Measurements from ENCODE around the gene TFF2.

TFF2 gene

DNA sequence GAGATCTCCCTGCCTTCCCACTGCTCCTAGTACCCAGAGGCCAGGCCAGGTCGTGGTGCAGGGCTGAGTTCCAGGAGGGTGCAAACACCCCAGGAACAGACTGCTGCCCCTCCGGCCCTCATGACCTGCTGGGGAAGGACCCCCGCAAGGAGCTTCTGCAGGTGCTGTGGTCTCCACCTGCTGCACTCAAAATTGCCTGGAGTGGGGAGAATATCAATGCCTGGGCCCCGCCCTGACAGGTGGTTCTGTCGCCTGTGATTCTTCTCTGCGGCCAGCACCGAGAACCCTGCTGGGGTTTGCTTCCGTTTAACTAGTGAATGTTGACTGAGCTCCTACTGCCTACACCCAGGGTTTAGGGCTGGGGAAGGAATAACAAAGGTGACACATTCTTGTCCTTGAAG is 33.5 kb downstream of the TFF2 start:
- no peak overlapping the region for H3K4me3 ChIP-seq (ENCODE audit: low read depth, low read length)
- TF ChIP-seq, protein P1, sequence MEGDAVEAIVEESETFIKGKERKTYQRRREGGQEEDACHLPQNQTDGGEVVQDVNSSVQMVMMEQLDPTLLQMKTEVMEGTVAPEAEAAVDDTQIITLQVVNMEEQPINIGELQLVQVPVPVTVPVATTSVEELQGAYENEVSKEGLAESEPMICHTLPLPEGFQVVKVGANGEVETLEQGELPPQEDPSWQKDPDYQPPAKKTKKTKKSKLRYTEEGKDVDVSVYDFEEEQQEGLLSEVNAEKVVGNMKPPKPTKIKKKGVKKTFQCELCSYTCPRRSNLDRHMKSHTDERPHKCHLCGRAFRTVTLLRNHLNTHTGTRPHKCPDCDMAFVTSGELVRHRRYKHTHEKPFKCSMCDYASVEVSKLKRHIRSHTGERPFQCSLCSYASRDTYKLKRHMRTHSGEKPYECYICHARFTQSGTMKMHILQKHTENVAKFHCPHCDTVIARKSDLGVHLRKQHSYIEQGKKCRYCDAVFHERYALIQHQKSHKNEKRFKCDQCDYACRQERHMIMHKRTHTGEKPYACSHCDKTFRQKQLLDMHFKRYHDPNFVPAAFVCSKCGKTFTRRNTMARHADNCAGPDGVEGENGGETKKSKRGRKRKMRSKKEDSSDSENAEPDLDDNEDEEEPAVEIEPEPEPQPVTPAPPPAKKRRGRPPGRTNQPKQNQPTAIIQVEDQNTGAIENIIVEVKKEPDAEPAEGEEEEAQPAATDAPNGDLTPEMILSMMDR (IDR thresholded peaks at IDR 0.05; ENCODE audit: control insufficient read depth, extremely low read depth, insufficient read depth): no peak
- no peak for DNase-seq (ENCODE audit: low read depth)

DNA sequence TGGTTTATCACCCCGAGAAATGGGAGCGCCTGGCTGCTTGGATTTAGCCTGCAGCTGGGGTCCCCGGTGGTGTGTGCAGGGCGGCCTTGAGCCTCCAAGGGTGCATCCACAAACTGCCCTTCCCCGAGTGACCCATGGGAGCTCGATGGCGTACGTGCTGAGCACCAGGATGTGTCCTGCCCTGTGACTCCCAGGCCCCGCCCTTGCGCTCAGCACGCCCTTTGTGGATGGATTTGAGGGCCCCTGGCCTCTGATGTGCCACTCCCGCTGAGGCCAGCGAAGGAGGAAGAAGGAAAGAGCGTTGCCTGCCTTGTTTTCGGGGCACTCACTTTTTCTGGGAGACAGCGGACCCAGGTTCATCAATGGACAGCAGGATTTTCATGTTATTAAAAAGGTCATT is 33.9 kb downstream of the TFF2 start:
- DNase-seq (ENCODE audit: low read depth): no peak
- TF ChIP-seq, protein P1 (IDR thresholded peaks at IDR 0.05; ENCODE audit: control insufficient read depth, extremely low read depth, insufficient read depth): no peak
- no peak overlapping the region for H3K4me3 ChIP-seq (ENCODE audit: low read depth, low read length)

DNA sequence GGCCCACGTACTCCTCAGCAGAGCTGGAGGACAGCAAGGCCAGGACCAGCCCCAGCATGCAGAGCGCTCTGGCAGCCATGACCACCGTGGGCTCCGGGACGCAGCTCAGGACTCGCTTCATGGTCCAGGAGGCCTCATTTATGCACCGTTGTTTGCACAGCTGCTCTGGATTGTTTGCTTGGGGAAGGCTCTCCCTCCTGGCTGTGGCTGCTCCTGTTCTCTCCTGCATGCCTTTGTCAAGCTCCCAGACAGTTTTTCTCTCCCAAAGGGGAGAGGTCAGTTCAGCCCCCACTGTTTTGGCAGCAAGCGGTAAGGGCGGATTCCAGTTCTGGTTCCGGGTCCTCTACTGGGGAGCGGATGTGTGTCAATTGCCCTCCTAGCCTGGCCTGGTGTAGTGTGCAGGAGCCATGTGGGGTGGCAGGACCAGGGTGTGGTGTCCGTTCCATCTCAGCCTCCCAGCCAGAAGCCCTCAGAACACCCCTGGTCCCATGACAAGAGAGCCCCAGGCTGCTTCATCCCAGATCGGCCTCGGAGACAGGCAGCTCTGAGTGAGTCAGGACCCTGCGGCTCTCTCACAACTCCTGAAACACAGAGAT is 35.4 kb downstream of the TFF2 start, which contains the start of gene TFF3:
Gene TFF3 (minus strand): TSS at position 114 of the 596 bp plus-strand sequence. CDS start 35 bp downstream, at position 79.
- H3K4me3 ChIP-seq (ENCODE audit: low read depth, low read length): 0 out of 2 replicates have a peak within 1 kb of the TSS, but pooled peaks have one; percentile 4
- DNase-seq (ENCODE audit: low read depth): peak; percentile 78
- TF ChIP-seq, protein P1 (IDR thresholded peaks at IDR 0.05; ENCODE audit: control insufficient read depth, extremely low read depth, insufficient read depth): no peak

DNA sequence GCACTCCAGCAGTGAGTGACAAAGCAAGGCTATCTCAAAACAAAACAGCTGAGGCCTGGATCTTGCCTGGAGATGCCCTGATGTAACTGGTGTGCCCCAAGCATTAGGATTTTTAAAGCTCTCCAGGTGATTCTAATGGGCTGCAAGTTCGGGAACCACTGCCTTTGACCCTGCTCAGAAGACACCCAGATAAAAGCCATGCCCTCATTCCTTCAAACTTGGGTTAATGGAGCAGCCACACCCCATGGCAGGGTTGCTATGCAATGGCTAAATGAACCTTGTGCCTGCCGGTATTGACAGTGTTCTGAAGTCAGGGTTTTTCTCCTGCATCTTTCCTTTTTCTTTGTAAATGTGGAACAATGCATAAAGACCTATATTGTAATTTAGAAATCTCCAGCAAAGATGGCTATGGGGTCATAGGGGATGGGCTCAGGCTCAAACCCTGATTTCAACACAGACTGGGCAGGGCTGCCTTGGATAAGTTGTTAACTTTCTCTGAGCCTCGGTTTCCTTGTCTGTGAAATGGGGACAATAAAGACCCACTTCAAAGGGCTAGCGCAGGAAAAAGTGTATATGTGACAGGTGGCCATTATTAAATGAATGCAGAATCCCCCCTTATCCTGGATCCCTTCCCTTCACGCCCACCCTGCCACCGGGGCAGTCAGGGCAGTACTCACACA is 36.0 kb downstream of the TFF2 start:
- no peak for DNase-seq (ENCODE audit: low read depth)
- TF ChIP-seq, protein P1 (IDR thresholded peaks at IDR 0.05; ENCODE audit: control insufficient read depth, extremely low read depth, insufficient read depth): no peak
- H3K4me3 ChIP-seq (ENCODE audit: low read depth, low read length): no peak overlapping the region

DNA sequence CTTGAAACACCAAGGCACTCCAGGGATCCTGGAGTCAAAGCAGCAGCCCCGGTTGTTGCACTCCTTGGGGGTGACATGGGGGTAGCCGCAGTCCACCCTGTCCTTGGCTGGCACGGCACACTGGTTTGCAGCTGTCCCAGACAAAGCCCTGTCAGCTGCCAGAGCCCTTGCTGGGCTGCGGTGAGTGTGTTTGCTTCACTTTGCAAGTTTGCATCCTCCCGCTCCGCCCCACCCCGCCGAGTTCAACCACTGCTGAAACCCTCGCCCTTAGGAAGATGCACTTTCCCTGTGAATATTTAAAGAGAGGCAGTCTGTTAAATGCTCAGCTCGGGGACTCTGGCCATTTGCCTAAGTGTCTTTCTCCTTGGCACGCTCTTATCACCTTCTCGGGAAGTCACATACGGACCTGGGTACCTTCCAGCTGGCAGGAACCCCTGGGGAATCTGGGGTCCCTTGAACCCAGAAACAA is 37.3 kb downstream of the TFF2 start:
- H3K4me3 ChIP-seq (ENCODE audit: low read depth, low read length): no peak overlapping the region
- peak; percentile 36 for DNase-seq (ENCODE audit: low read depth)
- TF ChIP-seq, protein P1 (IDR thresholded peaks at IDR 0.05; ENCODE audit: control insufficient read depth, extremely low read depth, insufficient read depth): no peak

DNA sequence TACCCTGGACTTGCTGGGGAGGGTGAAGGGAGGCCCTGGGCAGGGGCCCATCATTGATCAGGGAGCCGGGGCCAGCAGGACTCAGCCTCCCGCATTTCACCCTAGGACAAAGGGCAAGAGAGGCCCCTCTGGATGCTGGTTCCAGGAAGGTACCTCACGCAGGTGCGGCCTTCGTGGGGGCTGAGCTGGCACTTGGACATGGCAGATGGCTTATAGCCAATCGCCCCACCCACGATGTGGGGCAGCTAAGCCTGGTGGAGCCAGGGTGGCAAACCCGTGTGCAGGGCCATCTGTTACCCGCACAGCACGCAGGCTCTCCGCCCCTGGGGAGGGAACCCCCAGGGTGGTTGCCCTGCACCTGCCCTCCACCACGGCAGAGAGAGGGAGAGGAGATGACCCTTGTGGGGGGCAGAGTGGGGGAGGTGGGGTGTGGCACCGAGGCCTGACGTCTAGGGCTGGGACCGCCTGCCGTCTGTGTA is 38.1 kb downstream of the TFF2 start:
- TF ChIP-seq, protein P1 (IDR thresholded peaks at IDR 0.05; ENCODE audit: control insufficient read depth, extremely low read depth, insufficient read depth): no peak
- no peak for DNase-seq (ENCODE audit: low read depth)
- no peak overlapping the region for H3K4me3 ChIP-seq (ENCODE audit: low read depth, low read length)
